Measurements from ENCODE around the gene PLAAT5.
"Not testable (repeated sequence)": the region's sequence is repeated elsewhere in the genome, so short reads cannot be mapped to it uniquely, and the experiment has no call there.

The PLAAT5 gene

GRCh38 chr11:63444160-63444559, 46.8 kb downstream of the PLAAT5 start:
- H3K4me3 ChIP-seq (ENCODE audit: low read depth, low read length), result no peak overlapping the region
- in situ Hi-C loops (cut with HindIII; ENCODE audit: low sequenced_read_pairs), result loop anchor here (10.0 kb wide), 1 partner anchor 59 kb away; no protein-coding TSS in a partner anchor
- TF ChIP-seq CTCF (IDR thresholded peaks at IDR 0.05; ENCODE audit: low read depth, low read length, missing control alignments), result no peak
- no peak for DNase-seq (ENCODE audit: low read depth)

GRCh38 chr11:63443714-63444113, 47.3 kb downstream of the PLAAT5 start:
- no peak overlapping the region for H3K4me3 ChIP-seq (ENCODE audit: low read depth, low read length)
- in situ Hi-C loops (cut with HindIII; ENCODE audit: low sequenced_read_pairs), result loop anchor here (10.0 kb wide), 1 partner anchor 59 kb away; no protein-coding TSS in a partner anchor
- TF ChIP-seq CTCF (IDR thresholded peaks at IDR 0.05; ENCODE audit: low read depth, low read length, missing control alignments), result no peak
- DNase-seq (ENCODE audit: low read depth), result no peak

- DNase-seq (ENCODE audit: low read depth); in situ Hi-C loops (cut with HindIII; ENCODE audit: low sequenced_read_pairs); H3K4me3 ChIP-seq (ENCODE audit: low read depth, low read length): not testable (repeated sequence)
Measured at GRCh38 chr11:63435831-63436230, 55.1 kb downstream of the PLAAT5 start.

GRCh38 chr11:63435351-63435750, 55.6 kb downstream of the PLAAT5 start:
- H3K4me3 ChIP-seq (ENCODE audit: low read depth, low read length); DNase-seq (ENCODE audit: low read depth); in situ Hi-C loops (cut with HindIII; ENCODE audit: low sequenced_read_pairs): not testable (repeated sequence)

- DNase-seq (ENCODE audit: low read depth); in situ Hi-C loops (cut with HindIII; ENCODE audit: low sequenced_read_pairs); H3K4me3 ChIP-seq (ENCODE audit: low read depth, low read length): not testable (repeated sequence)
Measured at GRCh38 chr11:63430731-63431130, 60.2 kb downstream of the PLAAT5 start.

- in situ Hi-C loops (cut with HindIII; ENCODE audit: low sequenced_read_pairs), result no loop called here
Measured at GRCh38 chr11:63427971-63428508, 62.9 kb downstream of the PLAAT5 start.

GRCh38 chr11:63417174-63417852, 73.7 kb downstream of the PLAAT5 start:
- no peak for DNase-seq (ENCODE audit: low read depth)
- in situ Hi-C loops (cut with HindIII; ENCODE audit: low sequenced_read_pairs), result no loop called here
- H3K4me3 ChIP-seq (ENCODE audit: low read depth, low read length), result no peak overlapping the region
- TF ChIP-seq CTCF (IDR thresholded peaks at IDR 0.05; ENCODE audit: low read depth, low read length, missing control alignments), result no peak

More at GRCh38 chr11:63427971-63428508, 62.9 kb downstream of the PLAAT5 start:
- H3K4me3 ChIP-seq (ENCODE audit: low read depth, low read length), result no peak overlapping the region
- DNase-seq (ENCODE audit: low read depth), result no peak
- no peak for TF ChIP-seq CTCF (IDR thresholded peaks at IDR 0.05; ENCODE audit: low read depth, low read length, missing control alignments)

Data from astrocyte of the cerebellum (primary cell).